Measurements from ENCODE around the gene MYZAP. TPM values are rescaled to one million over a fixed set of nuclear protein-coding genes. Genes with fewer than 3 reads are reported as not detected.
A peak's percentile ranks its signal among the peaks of the same experiment; 100 is the strongest.

MYZAP gene
- total and polyA plus RNA-seq, 4 donors, result 0.38 to 7.5 (median 2.5) TPM

- no peak overlapping the region for H3K27ac ChIP-seq (ENCODE audit: low read depth in 1 of 2, low read length in 2 of 2)
- no peaks in the 10 kb centered on the region for H3K9me3 ChIP-seq (ENCODE audit: control insufficient read depth, low read length)
- intact Hi-C loops (cut with DNase I), result no loop called here
- H3K4me3 ChIP-seq (ENCODE audit: low read length in 2 of 2), result no peak overlapping the region
- DNase-seq, result no peak
- peak; percentile 70 for ATAC-seq (ENCODE audit: low FRiP score)
- H3K4me1 ChIP-seq (ENCODE audit: control insufficient read depth in 1 of 2, insufficient read depth in 2 of 2, low read length in 2 of 2), result peaks cover 0 to 9% of the 10 kb centered on the region in 2 donors
- WGBS, 2 donors, result 4 to 11% methylated on average over 4 of the region's 4 CpGs
- no peaks in the 10 kb centered on the region for H3K36me3 ChIP-seq (ENCODE audit: control insufficient read depth in 1 of 2, insufficient read depth in 2 of 2, low read length in 1 of 2)
- H3K27me3 ChIP-seq (ENCODE audit: control insufficient read depth in 1 of 2, insufficient read depth in 2 of 2, low read length in 1 of 2), result no peaks in the 10 kb centered on the region
Observed at GRCh38 chr15:57686657-57687056, 95.0 kb downstream of the MYZAP start.

GRCh38 chr15:57690341-57690966, 98.8 kb downstream of the MYZAP start:
- no peak for DNase-seq
- H3K27ac ChIP-seq (ENCODE audit: low read depth in 1 of 2, low read length in 2 of 2), result peak overlapping the region in 1 of 2 donors; percentile 85
- ATAC-seq (ENCODE audit: low FRiP score), result peak; percentile 55
- no peak overlapping the region for H3K4me3 ChIP-seq (ENCODE audit: low read length in 2 of 2)
- no peaks in the 10 kb centered on the region for H3K27me3 ChIP-seq (ENCODE audit: control insufficient read depth in 1 of 2, insufficient read depth in 2 of 2, low read length in 1 of 2)
- H3K4me1 ChIP-seq (ENCODE audit: control insufficient read depth in 1 of 2, insufficient read depth in 2 of 2, low read length in 2 of 2), result peaks cover 3 to 7% of the 10 kb centered on the region in 2 donors
- 54 to 63% methylated on average over 6 of the region's 6 CpGs for WGBS, 2 donors
- intact Hi-C loops (cut with DNase I), result no loop called here
- no peaks in the 10 kb centered on the region for H3K9me3 ChIP-seq (ENCODE audit: control insufficient read depth, low read length)
- no peaks in the 10 kb centered on the region for H3K36me3 ChIP-seq (ENCODE audit: control insufficient read depth in 1 of 2, insufficient read depth in 2 of 2, low read length in 1 of 2)

GRCh38 chr15:57691082-57691481, 99.4 kb downstream of the MYZAP start:
- DNase-seq, result no peak
- no peaks in the 10 kb centered on the region for H3K27me3 ChIP-seq (ENCODE audit: control insufficient read depth in 1 of 2, insufficient read depth in 2 of 2, low read length in 1 of 2)
- WGBS, 2 donors, result 0 to 2% methylated on average over 1 of the region's 1 CpG
- intact Hi-C loops (cut with DNase I), result no loop called here
- no peaks in the 10 kb centered on the region for H3K9me3 ChIP-seq (ENCODE audit: control insufficient read depth, low read length)
- peak; percentile 46 for ATAC-seq (ENCODE audit: low FRiP score)
- peak overlapping the region in 1 of 2 donors; percentile 76 for H3K27ac ChIP-seq (ENCODE audit: low read depth in 1 of 2, low read length in 2 of 2)
- no peak overlapping the region for H3K4me3 ChIP-seq (ENCODE audit: low read length in 2 of 2)
- H3K36me3 ChIP-seq (ENCODE audit: control insufficient read depth in 1 of 2, insufficient read depth in 2 of 2, low read length in 1 of 2), result peaks cover 0 to 1% of the 10 kb centered on the region in 2 donors
- H3K4me1 ChIP-seq (ENCODE audit: control insufficient read depth in 1 of 2, insufficient read depth in 2 of 2, low read length in 2 of 2), result peaks cover 2 to 3% of the 10 kb centered on the region in 2 donors

- H3K27ac ChIP-seq (ENCODE audit: low read depth in 1 of 2, low read length in 2 of 2), result peak overlapping the region in 1 of 2 donors; percentile 67
- peaks cover 4 to 7% of the 10 kb centered on the region in 2 donors for H3K4me1 ChIP-seq (ENCODE audit: control insufficient read depth in 1 of 2, insufficient read depth in 2 of 2, low read length in 2 of 2)
- no peak overlapping the region for H3K4me3 ChIP-seq (ENCODE audit: low read length in 2 of 2)
- intact Hi-C loops (cut with DNase I), result no loop called here
- H3K27me3 ChIP-seq (ENCODE audit: control insufficient read depth in 1 of 2, insufficient read depth in 2 of 2, low read length in 1 of 2), result no peaks in the 10 kb centered on the region
- no peak for ATAC-seq (ENCODE audit: low FRiP score)
- peaks cover 0 to 1% of the 10 kb centered on the region in 2 donors for H3K36me3 ChIP-seq (ENCODE audit: control insufficient read depth in 1 of 2, insufficient read depth in 2 of 2, low read length in 1 of 2)
- DNase-seq, result no peak
- no peaks in the 10 kb centered on the region for H3K9me3 ChIP-seq (ENCODE audit: control insufficient read depth, low read length)
- 11 to 12% methylated on average over 1 of the region's 1 CpG for WGBS, 2 donors
Observed at GRCh38 chr15:57692709-57693108, 101.0 kb downstream of the MYZAP start.

- DNase-seq, result no peak
- Histone ChIP-seq H3K4me1 (ENCODE audit: control insufficient read depth in 1 of 2, insufficient read depth in 2 of 2, low read length in 2 of 2) (peaks cover 4 to 7% of the 10 kb centered on the region in 2 donors), H3K36me3 (ENCODE audit: control insufficient read depth in 1 of 2, insufficient read depth in 2 of 2, low read length in 1 of 2) (peaks cover 0 to 1% of the 10 kb centered on the region in 2 donors), H3K9me3 (ENCODE audit: control insufficient read depth, low read length) (no peaks in the 10 kb centered on the region), H3K27ac (ENCODE audit: low read depth in 1 of 2, low read length in 2 of 2) (no peak overlapping the region), H3K27me3 (ENCODE audit: control insufficient read depth in 1 of 2, insufficient read depth in 2 of 2, low read length in 1 of 2) (no peaks in the 10 kb centered on the region), H3K4me3 (ENCODE audit: low read length in 2 of 2) (no peak overlapping the region)
- 41 to 54% methylated on average over 1 of the region's 1 CpG for WGBS, 2 donors
- intact Hi-C loops (cut with DNase I), result no loop called here
- no peak for ATAC-seq (ENCODE audit: low FRiP score)
Observed at GRCh38 chr15:57694279-57694678, 102.6 kb downstream of the MYZAP start.

- H3K27ac ChIP-seq (ENCODE audit: low read depth in 1 of 2, low read length in 2 of 2), result peak overlapping the region in 1 of 2 donors; percentile 25
- intact Hi-C loops (cut with DNase I), result no loop called here
- no peaks in the 10 kb centered on the region for H3K9me3 ChIP-seq (ENCODE audit: control insufficient read depth, low read length)
- H3K27me3 ChIP-seq (ENCODE audit: control insufficient read depth in 1 of 2, insufficient read depth in 2 of 2, low read length in 1 of 2), result no peaks in the 10 kb centered on the region
- peaks cover 0 to 1% of the 10 kb centered on the region in 2 donors for H3K36me3 ChIP-seq (ENCODE audit: control insufficient read depth in 1 of 2, insufficient read depth in 2 of 2, low read length in 1 of 2)
- ATAC-seq (ENCODE audit: low FRiP score), result no peak
- WGBS, 2 donors, result 67% methylated on average over 5 of the region's 5 CpGs
- no peak overlapping the region for H3K4me3 ChIP-seq (ENCODE audit: low read length in 2 of 2)
- DNase-seq, result no peak
- H3K4me1 ChIP-seq (ENCODE audit: control insufficient read depth in 1 of 2, insufficient read depth in 2 of 2, low read length in 2 of 2), result peaks cover 4 to 7% of the 10 kb centered on the region in 2 donors
Observed at GRCh38 chr15:57696146-57696545, 104.4 kb downstream of the MYZAP start.

- intact Hi-C loops (cut with DNase I), result no loop called here
- ATAC-seq (ENCODE audit: low FRiP score) (peak; percentile 83), DNase-seq (peak; percentile 78 to 87)
- H3K27me3 ChIP-seq (ENCODE audit: control insufficient read depth in 1 of 2, insufficient read depth in 2 of 2, low read length in 1 of 2), result no peaks in the 10 kb centered on the region
- H3K36me3 ChIP-seq (ENCODE audit: control insufficient read depth in 1 of 2, insufficient read depth in 2 of 2, low read length in 1 of 2), result peaks cover 0 to 1% of the 10 kb centered on the region in 2 donors
- H3K4me3 ChIP-seq (ENCODE audit: low read length in 2 of 2), result no peak overlapping the region
- H3K27ac ChIP-seq (ENCODE audit: low read depth in 1 of 2, low read length in 2 of 2), result peak overlapping the region; percentile 52 to 78
- no peaks in the 10 kb centered on the region for H3K9me3 ChIP-seq (ENCODE audit: control insufficient read depth, low read length)
- H3K4me1 ChIP-seq (ENCODE audit: control insufficient read depth in 1 of 2, insufficient read depth in 2 of 2, low read length in 2 of 2), result peaks cover 2 to 7% of the 10 kb centered on the region in 2 donors
- WGBS, 2 donors, result 1 to 8% methylated on average over 4 of the region's 4 CpGs
Observed at GRCh38 chr15:57697588-57697987, 105.9 kb downstream of the MYZAP start.

GRCh38 chr15:57698243-57698642, 106.5 kb downstream of the MYZAP start:
- H3K9me3 ChIP-seq (ENCODE audit: control insufficient read depth, low read length), result no peaks in the 10 kb centered on the region
- H3K27ac ChIP-seq (ENCODE audit: low read depth in 1 of 2, low read length in 2 of 2), result no peak overlapping the region
- peaks cover 2 to 7% of the 10 kb centered on the region in 2 donors for H3K4me1 ChIP-seq (ENCODE audit: control insufficient read depth in 1 of 2, insufficient read depth in 2 of 2, low read length in 2 of 2)
- H3K36me3 ChIP-seq (ENCODE audit: control insufficient read depth in 1 of 2, insufficient read depth in 2 of 2, low read length in 1 of 2), result peaks cover 0 to 1% of the 10 kb centered on the region in 2 donors
- no peaks in the 10 kb centered on the region for H3K27me3 ChIP-seq (ENCODE audit: control insufficient read depth in 1 of 2, insufficient read depth in 2 of 2, low read length in 1 of 2)
- H3K4me3 ChIP-seq (ENCODE audit: low read length in 2 of 2), result no peak overlapping the region
- ATAC-seq (ENCODE audit: low FRiP score) (no peak), DNase-seq (no peak)
- intact Hi-C loops (cut with DNase I), result no loop called here

GRCh38 chr15:57698991-57699390, 107.3 kb downstream of the MYZAP start:
- intact Hi-C loops (cut with DNase I), result no loop called here
- no peak overlapping the region for H3K27ac ChIP-seq (ENCODE audit: low read depth in 1 of 2, low read length in 2 of 2)
- H3K36me3 ChIP-seq (ENCODE audit: control insufficient read depth in 1 of 2, insufficient read depth in 2 of 2, low read length in 1 of 2), result peaks cover 0 to 1% of the 10 kb centered on the region in 2 donors
- WGBS, 2 donors, result 67 to 70% methylated on average over 4 of the region's 4 CpGs
- no peak overlapping the region for H3K4me3 ChIP-seq (ENCODE audit: low read length in 2 of 2)
- no peaks in the 10 kb centered on the region for H3K27me3 ChIP-seq (ENCODE audit: control insufficient read depth in 1 of 2, insufficient read depth in 2 of 2, low read length in 1 of 2)
- no peaks in the 10 kb centered on the region for H3K9me3 ChIP-seq (ENCODE audit: control insufficient read depth, low read length)
- peaks cover 2 to 3% of the 10 kb centered on the region in 2 donors for H3K4me1 ChIP-seq (ENCODE audit: control insufficient read depth in 1 of 2, insufficient read depth in 2 of 2, low read length in 2 of 2)
- DNase-seq (no peak), ATAC-seq (ENCODE audit: low FRiP score) (no peak)

Measured in aorta (tissue), 5 donors.